ENCODE results near the gene WDR64.

GRCh38 chr1:241816008-241816407 is 163.9 kb downstream of the WDR64 start:
- TF ChIP-seq CTCF (conservative IDR thresholded peaks at IDR 0.05; ENCODE audit: low read depth in 2 of 2) (no peak), EZH2 (IDR thresholded peaks at IDR 0.05; ENCODE audit: low read depth, unreplicated experiment) (no peak), POLR2AphosphoS5 (IDR thresholded peaks at IDR 0.05; ENCODE audit: low read depth) (no peak), NANOG (IDR thresholded peaks at IDR 0.05; ENCODE audit: borderline replicate concordance) (no peak), CREB1 (CRISPR knock-in tag; IDR thresholded peaks at IDR 0.05; ENCODE audit: low read depth) (no peak)
- TF ChIP-seq, protein P1, sequence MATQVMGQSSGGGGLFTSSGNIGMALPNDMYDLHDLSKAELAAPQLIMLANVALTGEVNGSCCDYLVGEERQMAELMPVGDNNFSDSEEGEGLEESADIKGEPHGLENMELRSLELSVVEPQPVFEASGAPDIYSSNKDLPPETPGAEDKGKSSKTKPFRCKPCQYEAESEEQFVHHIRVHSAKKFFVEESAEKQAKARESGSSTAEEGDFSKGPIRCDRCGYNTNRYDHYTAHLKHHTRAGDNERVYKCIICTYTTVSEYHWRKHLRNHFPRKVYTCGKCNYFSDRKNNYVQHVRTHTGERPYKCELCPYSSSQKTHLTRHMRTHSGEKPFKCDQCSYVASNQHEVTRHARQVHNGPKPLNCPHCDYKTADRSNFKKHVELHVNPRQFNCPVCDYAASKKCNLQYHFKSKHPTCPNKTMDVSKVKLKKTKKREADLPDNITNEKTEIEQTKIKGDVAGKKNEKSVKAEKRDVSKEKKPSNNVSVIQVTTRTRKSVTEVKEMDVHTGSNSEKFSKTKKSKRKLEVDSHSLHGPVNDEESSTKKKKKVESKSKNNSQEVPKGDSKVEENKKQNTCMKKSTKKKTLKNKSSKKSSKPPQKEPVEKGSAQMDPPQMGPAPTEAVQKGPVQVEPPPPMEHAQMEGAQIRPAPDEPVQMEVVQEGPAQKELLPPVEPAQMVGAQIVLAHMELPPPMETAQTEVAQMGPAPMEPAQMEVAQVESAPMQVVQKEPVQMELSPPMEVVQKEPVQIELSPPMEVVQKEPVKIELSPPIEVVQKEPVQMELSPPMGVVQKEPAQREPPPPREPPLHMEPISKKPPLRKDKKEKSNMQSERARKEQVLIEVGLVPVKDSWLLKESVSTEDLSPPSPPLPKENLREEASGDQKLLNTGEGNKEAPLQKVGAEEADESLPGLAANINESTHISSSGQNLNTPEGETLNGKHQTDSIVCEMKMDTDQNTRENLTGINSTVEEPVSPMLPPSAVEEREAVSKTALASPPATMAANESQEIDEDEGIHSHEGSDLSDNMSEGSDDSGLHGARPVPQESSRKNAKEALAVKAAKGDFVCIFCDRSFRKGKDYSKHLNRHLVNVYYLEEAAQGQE (IDR thresholded peaks at IDR 0.05; ENCODE audit: unreplicated experiment), result no peak
